Subcutaneous adipose tissue (tissue), 4 donors: ENCODE data around the gene RAPGEF6. TPM values are rescaled to one million over a fixed set of nuclear protein-coding genes. Genes with fewer than 3 reads are reported as not detected.

ENCODE experiments used
- total RNA-seq, 4 donors: library from RNA; depleted of rRNA; stranded (reverse); fragments of >200 nt; gene quantifications; one replicate each; pipeline ENCODE4 v1.1.0, GENCODE V29; 2016
- TF ChIP-seq, protein P1 (sequence below): fragments of 450-650 bp; IDR thresholded peaks from one replicate; pipeline ENCODE4 v1.5.1; 2016; ENCODE audit warnings: low read depth, mild to moderate bottlenecking, control low read depth, antibody characterized with exemption, moderate library complexity

The RAPGEF6 gene, protein sequence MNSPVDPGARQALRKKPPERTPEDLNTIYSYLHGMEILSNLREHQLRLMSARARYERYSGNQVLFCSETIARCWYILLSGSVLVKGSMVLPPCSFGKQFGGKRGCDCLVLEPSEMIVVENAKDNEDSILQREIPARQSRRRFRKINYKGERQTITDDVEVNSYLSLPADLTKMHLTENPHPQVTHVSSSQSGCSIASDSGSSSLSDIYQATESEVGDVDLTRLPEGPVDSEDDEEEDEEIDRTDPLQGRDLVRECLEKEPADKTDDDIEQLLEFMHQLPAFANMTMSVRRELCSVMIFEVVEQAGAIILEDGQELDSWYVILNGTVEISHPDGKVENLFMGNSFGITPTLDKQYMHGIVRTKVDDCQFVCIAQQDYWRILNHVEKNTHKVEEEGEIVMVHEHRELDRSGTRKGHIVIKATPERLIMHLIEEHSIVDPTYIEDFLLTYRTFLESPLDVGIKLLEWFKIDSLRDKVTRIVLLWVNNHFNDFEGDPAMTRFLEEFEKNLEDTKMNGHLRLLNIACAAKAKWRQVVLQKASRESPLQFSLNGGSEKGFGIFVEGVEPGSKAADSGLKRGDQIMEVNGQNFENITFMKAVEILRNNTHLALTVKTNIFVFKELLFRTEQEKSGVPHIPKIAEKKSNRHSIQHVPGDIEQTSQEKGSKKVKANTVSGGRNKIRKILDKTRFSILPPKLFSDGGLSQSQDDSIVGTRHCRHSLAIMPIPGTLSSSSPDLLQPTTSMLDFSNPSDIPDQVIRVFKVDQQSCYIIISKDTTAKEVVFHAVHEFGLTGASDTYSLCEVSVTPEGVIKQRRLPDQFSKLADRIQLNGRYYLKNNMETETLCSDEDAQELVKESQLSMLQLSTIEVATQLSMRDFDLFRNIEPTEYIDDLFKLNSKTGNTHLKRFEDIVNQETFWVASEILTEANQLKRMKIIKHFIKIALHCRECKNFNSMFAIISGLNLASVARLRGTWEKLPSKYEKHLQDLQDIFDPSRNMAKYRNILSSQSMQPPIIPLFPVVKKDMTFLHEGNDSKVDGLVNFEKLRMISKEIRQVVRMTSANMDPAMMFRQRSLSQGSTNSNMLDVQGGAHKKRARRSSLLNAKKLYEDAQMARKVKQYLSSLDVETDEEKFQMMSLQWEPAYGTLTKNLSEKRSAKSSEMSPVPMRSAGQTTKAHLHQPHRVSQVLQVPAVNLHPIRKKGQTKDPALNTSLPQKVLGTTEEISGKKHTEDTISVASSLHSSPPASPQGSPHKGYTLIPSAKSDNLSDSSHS (N-terminal part only)
- 10 to 100 TPM; 18.1 to 26.6 (median 22.0) TPM for total RNA-seq

DNA sequence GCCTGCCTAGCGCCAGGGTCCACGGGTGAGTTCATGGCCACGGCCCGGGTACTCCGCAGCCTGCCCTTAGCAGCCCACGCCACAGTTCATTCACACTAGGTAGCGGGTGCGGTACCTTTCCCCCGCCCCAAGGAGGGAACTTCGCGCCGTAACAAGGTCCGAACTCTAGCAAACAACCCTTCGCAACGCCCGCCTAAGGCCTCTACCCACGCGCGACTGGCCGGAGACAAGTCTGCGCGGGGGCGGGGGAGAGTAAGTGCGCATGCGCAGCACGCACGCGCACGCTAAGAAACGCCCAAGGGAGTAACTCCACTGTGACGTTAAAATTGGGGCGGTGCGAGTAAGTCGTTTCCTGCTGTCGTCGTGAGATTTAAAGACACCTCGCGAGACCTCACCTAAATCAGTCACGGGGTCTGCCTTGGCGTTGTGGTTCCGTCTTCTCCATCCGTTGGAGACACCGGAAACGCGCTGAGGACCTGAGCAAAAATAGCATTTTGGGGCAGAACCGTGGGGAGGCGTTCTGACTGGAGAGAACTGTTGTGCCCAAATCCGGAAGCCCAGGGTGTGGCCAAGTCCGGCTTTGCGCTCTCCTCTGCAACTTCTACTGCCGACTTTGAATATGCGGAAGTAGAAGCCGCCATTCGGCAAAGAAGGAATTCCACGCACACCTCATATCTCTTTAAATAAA is at the start of gene RAPGEF6:
Gene RAPGEF6 (minus strand): TSS at position 234 of the 688 bp plus-strand sequence. CDS start 199 bp downstream, at position 35.
- TF ChIP-seq, protein P1, sequence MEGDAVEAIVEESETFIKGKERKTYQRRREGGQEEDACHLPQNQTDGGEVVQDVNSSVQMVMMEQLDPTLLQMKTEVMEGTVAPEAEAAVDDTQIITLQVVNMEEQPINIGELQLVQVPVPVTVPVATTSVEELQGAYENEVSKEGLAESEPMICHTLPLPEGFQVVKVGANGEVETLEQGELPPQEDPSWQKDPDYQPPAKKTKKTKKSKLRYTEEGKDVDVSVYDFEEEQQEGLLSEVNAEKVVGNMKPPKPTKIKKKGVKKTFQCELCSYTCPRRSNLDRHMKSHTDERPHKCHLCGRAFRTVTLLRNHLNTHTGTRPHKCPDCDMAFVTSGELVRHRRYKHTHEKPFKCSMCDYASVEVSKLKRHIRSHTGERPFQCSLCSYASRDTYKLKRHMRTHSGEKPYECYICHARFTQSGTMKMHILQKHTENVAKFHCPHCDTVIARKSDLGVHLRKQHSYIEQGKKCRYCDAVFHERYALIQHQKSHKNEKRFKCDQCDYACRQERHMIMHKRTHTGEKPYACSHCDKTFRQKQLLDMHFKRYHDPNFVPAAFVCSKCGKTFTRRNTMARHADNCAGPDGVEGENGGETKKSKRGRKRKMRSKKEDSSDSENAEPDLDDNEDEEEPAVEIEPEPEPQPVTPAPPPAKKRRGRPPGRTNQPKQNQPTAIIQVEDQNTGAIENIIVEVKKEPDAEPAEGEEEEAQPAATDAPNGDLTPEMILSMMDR = no peak

DNA sequence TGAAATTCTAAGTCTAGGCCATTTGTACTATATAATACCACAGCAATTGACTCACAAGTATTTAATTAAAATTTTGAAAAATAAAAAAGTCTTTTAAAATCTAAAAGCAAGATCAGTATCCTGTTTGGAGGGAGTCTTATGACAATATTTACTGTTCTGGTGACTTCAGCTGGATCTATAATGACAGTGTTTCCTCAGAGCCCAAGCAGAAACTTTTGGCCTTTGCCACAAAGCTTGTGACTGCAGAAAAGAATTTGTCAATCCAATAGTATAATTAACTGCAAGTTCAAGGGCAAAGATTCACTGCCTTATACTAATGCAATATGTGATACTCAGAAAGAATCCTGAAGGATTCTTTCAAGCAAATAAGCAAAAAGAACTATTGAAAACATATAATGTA is 49.6 kb upstream of the RAPGEF6 start:
- TF ChIP-seq, protein P1 = no peak

DNA sequence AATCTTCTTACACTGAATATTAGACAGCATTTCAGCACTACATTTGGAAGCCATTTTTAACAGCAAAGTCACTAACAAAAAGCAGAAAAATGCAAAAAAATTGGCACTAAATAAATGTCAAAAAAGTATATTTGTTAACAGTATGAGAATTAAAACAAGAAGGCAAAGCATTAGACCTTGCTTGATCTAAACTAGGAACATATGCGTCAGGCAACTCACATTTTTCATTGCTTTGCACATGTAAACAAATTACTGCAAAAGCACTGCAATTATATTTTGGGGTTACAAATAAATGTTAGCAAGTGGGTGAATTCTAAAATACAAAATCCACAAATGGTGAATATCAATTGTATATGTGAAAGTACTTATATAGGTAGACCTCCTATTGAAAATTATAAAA is 49.0 kb upstream of the RAPGEF6 start:
- TF ChIP-seq, protein P1 = no peak

DNA sequence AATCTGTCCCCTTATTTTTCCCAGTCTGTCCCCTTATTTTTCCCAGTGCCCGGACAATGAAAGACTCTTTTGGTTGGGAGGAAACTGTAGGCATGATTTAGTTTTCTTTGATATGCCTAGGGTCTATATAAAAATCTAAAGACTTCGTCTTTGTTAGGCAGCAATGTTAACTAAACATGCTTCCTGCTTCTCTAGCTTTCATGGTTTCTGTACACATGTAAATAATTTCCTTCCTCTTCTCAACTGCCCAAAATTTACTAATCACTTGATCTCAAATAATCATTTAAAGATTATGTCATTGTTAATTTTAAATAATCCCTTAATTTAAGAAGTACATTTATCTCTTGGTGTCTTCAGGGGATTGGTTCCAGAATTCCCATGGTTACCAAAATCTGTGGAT is 47.8 kb upstream of the RAPGEF6 start:
- TF ChIP-seq, protein P1 = no peak

DNA sequence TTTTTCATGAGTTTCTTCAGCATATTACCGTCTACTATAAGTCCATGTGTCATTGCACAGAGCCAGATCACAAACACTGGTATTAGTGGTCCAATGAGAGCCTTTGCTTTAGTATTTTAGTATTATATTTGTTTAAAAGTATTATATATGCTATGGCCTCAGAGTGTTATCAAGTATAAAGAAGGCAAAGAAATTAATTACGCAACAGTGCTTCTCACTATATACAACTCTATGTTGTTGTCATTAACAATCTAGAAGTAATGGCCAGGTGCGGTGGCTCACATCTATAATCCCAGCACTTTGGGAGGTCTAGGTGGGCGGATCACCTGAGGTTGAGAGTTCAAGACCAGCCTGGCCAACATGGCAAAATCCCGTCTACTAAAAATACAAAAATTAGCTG is 47.1 kb upstream of the RAPGEF6 start:
- TF ChIP-seq, protein P1 = no peak

DNA sequence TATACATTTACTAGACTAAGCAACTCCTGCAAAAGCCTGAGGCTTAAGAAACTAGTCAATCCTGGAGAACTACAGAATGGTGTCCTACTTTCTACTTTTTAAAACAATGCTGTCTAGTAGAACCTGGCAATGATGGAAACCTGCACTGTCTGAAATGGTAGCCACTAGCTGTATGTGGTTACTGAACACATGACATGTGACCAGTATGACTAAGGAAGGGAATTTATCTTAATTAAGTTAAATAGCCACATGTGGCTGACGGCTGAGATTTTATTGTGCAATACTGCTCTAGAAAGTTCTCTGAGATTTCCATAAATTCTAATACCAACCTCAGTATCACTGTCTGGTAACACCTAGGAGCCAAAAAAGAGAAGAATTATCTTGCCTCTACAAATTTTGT is 44.9 kb upstream of the RAPGEF6 start:
- TF ChIP-seq, protein P1 = no peak
